Stimulated activated CD4-positive, alpha-beta T cell treated with anti-CD3 and anti-CD28 coated beads, Interleukin-1b, Interleukin-23, amount 100 ng/mL, for 48 hours (primary cell): ENCODE measurements around the gene GPR150.
"Not testable (repeated sequence)": the region's sequence is repeated elsewhere in the genome, so short reads cannot be mapped to it uniquely, and the experiment has no call there.

ENCODE experiments used
- DNase-seq: peaks from one replicate; pipeline ENCODE4 v3.0.0-alpha.2; 2020

GPR150 gene

DNA sequence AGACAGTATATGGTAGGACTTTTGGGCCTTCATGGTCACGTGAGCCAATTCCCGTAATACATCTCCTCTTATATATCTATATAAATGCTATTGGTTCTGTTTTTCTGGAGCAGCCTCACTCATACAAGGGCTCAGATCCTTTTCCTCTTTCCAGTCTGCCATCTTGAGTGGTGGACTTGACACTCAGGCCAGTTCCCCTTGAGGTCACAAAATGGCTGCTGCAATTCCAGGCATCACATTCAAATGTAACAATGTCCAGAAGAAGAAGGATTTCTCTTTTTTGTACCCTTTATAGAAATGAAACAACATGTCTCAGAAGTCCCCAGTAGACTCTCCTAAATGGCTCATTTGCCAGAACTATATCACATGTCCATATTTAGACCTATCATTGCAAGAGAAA lies 4.5 kb downstream of the GPR150 start:
- DNase-seq = no peak

GRCh38 chr5:95626701-95627100 lies 6.8 kb downstream of the GPR150 start:
- DNase-seq = no peak

DNA sequence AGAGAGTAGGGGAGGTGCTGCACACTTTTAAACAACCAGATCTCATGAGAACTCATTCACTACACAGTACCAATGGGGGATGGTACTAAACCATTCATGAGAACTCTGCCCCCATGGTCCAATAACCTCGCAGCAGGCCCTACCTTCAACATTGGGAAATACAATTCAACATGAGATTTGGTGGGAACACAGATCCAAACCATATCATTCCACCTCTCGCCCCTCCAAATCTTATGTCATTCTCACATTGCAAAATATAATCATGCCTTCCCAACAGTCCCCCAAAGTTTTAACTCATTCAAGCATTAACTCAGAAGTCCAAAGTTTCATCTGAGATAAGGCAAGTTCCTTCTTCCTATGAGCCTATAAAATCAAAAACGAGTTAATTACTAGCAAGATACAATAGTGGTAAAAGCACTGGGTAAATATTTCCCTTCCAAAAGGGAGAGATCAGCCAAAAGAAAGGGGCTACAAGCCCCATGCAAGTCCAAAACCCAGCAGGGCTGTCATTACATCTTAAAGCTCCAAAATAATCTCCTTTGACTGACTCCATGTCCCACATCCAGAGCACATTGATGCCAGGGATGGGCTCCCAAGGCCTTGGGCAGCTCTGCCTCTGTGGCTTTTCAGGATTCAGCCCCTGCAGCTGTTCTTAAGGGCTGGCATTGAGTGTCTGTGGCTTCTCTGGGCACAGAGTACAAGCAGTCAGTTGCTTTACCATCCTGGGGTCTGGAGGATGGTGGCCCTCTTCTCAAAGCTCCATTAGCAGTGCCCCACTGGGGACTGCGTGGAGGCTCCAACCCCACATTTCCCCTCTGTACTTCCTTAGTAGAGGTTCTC lies 8.3 kb downstream of the GPR150 start:
- no peak for DNase-seq

- no peak for DNase-seq
These were observed 9.0 kb downstream of the GPR150 start for GRCh38 chr5:95628933-95629332.

DNA sequence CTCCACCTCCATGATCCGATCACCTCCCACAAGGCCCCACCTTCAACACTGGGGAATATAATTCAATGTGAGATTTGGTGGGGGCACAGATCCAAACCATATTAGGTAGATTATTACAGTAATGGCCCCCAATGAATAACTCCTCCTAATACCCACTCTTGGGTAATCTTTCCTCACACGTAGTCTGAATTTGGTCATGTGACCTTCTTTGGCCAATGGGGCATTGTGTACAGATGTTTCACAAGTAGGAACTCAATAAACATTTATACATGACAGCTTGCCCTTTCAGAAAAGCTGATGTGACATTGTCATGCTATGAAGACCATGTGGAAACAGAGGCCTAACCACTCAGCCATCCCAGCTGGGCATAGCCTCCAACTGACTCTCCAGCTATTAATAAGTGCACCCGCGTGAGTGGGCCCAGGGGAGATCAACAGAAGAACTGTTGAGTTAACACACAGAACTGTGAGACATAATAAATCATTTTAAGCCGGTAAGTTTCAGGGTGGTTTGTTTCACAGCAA lies 10.6 kb downstream of the GPR150 start:
- no peak for DNase-seq

DNA sequence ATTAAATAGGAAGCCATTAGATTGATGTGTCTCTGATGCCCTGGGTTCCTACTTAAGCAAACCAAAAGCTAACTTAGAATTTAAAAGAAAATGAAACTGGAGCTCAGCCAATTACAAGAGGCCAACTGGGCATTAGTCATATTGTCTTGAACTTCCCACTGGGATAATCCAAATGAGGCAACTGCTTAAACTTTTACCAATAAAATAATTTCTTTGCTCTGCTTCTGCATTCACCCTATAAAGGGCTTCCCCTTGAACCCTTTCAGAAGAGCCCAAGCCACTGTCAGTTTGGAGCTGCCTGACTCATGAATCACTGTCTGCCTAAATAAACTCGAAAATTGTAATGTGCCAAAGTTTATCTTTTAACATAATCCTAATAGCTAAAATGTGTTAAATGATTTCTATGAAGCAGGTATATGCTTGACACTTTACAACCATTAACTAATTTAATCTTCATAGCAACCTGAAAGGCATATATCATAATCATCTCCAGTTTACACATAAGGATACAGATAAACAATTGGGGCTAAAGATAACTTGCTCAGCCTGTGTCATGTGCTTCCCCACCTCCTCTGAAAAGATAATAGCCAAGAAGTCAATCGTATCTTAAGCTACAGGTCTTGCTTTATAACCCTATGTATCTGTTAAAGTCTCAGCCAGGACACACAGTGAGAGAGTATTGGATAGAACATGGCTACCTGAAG lies 11.5 kb downstream of the GPR150 start:
- no peak for DNase-seq

DNA sequence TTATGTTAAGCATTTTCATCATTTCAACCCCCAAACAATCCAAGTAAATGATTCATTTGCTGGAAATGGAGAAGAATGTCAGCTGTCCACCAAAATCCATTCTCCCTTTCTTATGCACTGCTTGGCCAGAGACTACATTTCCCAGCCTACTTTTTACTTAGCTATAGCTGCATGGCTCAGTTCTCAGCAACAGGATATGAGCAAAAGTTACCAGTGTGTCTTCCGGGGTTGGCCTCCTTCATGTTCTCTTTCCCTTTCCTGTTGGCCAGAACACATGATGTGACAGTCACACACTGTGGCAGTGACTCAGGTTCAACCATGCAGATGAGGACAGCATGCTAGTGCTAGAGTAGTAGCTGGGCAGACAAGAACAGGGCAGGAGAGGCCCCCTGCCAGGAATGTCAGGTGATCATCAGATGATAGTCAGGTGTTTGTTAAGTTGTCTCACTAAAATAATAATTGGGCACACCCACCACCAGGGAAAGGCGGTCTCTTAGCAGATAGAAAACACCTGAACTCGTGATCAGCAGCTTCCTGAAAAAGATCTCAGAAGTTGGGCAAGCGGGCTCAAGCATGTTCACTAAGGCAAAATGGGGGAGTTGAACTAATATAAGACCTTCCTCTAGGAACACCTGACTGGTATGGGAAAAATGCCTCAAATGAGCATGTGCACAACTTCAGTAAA lies 12.2 kb downstream of the GPR150 start:
- peak; percentile 86 for DNase-seq

DNA sequence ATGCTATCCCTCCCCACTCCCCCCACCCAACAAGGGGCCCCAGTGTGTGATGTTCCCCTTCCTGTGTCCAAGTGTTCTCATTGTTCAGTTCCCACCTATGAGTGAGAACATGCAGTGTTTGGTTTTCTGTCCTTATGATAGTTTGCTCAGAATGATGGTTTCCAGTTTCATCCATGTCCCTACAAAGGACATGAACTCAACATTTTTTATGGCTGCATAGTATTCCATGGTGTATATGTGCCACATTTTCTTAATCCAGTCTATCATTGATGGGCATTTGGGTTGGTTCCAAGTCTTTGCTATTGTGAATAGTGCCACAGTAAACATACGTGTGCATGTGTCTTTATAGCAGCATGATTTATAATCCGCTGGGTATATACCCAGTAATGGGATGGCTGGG lies 13.1 kb downstream of the GPR150 start:
- not testable (repeated sequence) for DNase-seq

GRCh38 chr5:95633671-95634070 lies 13.8 kb downstream of the GPR150 start:
- DNase-seq = no peak

DNA sequence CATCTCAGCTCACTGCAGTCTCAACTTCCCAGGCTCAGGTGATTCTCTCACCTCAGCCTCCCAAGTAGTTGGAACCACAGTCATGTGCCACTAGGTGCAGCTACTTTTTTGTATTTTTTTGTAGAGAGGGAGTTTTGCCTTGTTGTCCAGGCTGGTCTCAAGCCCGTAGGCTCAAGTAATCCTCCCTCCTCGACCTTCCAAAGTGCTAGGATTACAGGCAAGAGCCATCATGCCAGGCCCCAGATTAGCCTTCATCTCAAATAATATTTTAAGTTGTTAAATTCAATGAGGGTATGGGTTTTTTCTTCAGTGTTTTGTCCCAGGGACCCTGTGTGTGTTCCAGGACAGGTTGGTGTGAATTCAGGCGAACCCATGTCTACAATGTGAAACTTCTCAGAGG lies 14.2 kb downstream of the GPR150 start:
- DNase-seq = no peak

- no peak for DNase-seq
These were observed 18.7 kb downstream of the GPR150 start for GRCh38 chr5:95638632-95639031.

- no peak for DNase-seq
These were observed 21.9 kb downstream of the GPR150 start for GRCh38 chr5:95641741-95642220.

DNA sequence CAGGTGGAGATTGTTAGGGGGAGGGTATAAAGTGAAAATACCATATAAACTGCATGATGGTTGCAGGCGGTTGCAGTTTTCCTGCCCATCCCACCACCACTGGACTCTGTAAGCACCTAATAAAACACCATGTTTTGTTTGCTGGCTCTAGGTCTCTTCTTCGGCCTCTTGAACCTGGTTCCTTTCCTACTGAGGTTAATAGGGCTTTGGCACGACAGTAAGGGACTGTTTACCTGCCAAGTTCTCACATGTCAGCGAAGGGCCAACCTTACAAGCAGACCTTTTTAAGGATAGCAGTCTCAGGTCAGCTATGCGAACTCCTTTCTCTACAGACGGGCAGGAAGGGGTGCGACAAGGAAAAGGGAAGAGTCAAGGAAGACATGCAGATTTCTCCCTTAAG lies 23.3 kb downstream of the GPR150 start:
- no peak for DNase-seq

- peak; percentile 42 for DNase-seq
These were observed 24.6 kb downstream of the GPR150 start for GRCh38 chr5:95644351-95645042.

GRCh38 chr5:95646226-95646568 lies 26.3 kb downstream of the GPR150 start:
- not testable (repeated sequence) for DNase-seq

DNA sequence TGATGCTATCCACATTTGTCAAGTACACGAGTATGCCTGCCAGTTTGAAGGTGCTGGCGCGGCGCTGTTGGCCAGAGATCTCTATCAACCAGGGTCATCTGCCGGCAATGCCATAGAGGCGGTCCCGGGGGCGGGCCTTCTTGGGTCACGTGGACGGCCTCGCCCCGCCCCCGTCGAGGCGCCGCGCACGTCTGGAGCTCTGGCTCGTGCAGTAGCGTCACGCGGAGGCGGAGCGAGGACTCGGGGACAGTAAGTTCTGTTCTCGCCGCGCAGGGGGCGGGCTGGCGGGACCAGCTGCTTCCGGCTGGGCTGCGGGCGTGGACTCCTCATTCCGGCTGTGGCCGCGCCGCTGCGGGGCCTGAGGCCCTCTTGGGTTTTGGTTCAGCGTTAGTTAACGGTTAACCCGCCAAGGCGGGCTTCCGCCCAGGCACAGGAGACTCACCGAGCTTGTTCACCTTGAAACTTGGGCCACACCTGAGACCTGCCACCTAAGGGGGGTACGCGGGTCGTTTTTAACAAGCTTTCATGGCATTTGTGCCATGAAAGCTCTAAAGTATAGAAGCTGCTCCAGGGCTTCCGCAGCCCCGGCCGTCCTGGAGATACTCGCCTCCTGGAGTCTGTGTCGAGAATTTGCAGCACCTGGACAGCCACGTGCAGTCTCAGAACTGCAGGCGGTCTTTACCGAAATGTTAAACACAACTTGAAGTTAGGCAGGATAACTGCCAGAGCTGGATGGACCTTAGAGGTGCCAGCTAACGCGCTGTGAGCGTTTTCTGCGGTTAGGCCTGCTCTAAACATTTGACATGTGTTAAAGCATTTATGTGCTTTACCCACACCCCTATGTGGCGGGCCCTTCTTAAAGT lies 26.9 kb downstream of the GPR150 start, which contains the start of gene RFESD:
RFESD (plus strand) TSS at position 209 of the 863 bp plus-strand sequence. CDS start 5,495 bp downstream, outside the sequence.
- DNase-seq = peak; percentile 96

DNA sequence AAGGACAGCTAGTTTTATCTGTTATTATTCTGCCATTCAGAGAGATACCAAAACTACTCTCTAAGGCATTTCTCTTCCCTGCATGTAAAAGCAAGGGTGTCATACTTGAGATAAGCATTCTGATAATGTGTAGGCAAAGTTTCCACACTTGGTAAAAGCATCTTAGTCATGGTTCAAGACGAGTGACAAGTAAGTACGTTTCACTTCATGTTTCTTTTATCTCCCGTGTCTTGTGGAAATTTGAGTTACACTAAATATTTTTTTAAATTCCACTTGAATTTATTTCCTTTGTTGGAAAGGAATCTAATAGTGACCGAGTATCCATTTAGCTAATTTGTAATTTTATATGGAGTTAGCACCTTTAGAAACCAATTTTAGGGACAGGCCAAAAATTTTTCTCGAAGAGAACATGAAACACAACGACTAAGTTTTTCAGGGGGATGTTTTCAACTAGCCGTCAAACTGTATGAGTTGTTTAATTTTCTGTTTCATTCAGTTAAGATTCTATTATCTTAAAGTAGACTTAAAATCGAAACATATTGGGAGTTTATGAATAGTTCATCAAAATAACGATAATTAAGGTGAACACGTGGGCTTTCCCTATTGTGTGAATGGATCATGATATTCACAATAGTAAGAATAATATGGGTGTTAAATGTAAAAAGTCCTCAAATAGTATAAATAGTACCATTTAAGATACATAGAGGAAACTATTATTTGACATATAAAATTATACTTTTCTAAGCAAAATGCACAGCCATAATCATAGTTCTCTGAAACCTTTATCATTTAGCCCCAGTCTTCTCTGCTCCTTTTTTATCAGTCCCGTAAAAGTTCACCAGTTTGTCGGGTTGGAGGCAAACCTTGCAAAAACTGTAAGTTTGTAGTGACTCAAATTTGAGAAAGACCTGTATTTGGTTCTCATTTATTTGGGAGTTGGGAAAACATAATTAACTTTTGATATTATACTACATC lies 28.3 kb downstream of the GPR150 start:
- DNase-seq = no peak

DNA sequence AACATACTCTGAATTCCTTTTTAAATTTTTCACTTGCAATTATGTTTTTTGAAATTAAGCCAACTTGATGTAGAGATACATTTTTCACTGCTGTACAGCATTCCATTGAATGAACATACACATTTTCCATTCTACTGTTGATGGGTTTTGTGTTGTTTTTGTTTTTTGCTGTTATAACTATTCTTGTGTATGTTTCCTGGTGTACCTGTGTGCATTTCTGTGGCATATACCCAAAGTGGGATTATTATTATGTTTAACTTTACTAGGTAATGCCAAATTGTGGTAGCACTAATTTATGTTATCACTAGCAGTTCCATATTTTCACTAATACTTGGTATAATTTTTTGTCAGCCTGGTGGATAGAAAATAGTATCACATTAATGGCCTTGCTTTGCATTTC lies 29.4 kb downstream of the GPR150 start:
- DNase-seq = no peak

DNA sequence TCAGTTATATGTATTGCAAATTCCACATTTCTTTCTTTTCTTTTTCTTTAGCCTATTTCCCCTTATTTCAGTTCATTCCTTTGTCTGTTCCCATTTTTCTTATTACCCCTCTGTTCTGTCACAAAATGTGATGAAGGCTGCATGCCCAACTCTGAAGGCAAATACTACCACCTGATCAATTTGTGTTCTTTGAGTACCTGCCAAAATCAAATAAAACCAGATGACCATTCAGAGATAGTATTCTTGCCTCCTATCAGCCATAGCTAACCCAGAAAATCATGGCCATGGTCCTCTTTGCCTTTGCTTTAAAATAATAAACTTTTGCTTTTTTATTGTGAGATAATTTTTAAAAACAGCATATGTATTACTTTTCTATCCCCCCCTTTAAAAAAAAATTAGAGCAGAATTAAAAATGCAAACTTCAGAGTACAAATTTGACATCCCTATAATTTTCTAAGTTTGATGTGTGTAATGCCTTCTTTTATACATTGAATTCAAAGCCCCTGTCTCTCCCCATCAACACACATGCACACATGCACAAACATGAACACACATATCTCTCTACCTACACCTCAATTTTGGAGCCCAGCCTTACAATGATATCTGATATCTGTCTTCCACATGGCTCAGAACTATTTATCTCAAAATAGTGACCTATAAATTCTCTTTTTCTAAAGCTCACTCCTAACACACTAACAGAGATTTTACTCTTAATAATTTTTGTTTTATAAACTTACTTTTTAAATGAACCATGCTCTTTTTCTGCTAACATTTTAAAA lies 30.1 kb downstream of the GPR150 start:
- no peak for DNase-seq

GRCh38 chr5:95652849-95653248 lies 33.0 kb downstream of the GPR150 start:
- no peak for DNase-seq
